GM21825 (cell line): Measurements from ENCODE around the gene MRPL48.

ENCODE experiments used
- ATAC-seq: cut with Tn5 transposase; IDR thresholded peaks from one replicate; pipeline ENCODE4 v1.9.1; 2021; ENCODE audit warnings: mild to moderate bottlenecking, moderate library complexity; ENCODE audit not compliant: unreplicated experiment

The MRPL48 gene

DNA sequence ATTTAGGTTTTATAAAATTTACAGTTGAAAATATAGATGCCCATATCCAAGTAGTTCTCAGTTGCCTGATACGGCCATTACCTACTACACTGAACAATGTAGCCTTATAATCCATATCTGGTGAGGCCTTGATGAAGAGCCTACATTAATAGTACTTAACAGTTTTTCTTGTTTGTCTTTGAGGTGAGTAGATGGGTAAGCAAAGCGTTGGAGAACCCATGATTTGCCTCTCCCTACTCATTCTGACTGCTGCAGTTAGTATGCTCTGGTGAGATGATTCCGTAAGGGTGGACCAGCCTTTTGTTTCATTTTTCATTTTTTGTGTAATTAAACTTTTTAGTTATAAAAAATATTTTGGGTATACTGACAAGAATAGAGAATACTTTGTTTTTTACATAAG lies 100.6 kb downstream of the MRPL48 start:
- no peak for ATAC-seq

DNA sequence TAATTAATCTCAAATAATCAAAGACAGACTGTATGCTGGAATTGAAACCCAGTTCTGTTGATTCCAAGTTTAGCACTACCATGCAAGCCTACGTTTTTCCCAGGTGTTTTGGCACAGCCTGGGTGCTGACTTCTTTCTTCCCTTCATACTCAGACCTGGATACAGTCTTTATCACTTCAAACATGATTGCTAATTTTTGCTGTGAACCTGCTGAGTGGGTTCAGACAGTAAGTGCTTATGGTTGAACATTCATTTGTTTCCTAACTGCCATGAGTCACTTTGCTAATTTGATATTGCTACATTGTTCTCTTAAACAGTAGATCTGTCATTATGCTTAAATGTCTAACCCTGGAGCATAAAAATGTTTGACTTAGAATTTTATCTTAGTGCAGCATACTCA lies 101.3 kb downstream of the MRPL48 start:
- no peak for ATAC-seq

DNA sequence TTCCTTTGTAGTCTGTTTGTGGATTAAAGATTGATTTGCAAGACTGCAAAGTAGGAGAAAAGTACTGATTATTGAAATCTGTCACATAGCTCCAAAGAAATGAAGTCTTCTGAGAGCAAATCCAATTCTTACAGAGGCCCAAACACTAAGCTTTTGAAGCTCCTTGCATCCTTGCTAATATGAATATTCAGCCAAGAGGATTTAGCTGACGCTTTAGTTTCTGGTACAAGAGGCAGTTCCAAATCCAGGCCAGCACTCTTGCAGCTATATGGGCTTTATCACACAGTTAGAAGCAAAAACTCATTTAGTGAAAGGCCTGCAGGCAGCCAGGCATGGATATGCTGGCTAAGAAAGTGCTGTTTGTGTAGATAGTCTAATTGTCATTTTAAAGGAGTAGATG lies 101.9 kb downstream of the MRPL48 start:
- ATAC-seq: no peak

DNA sequence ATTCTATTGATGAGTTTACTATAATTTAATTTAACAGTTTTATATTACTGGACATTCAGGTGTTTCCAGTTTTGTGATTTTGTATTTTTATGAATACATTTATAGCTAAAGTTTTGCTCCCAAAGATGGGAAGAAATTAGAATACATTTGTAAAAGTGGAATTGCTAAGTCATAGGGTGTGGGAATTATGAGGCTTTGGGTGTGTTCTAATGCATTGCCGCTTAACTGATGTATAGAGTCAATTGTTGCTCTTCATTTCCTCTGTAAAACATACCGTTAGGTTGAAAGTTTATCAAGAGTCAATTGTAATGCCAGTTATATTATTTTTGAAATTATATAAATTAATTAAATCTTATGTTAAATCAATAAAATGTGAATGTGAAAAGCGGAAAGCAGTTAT lies 105.4 kb downstream of the MRPL48 start:
- no peak for ATAC-seq

DNA sequence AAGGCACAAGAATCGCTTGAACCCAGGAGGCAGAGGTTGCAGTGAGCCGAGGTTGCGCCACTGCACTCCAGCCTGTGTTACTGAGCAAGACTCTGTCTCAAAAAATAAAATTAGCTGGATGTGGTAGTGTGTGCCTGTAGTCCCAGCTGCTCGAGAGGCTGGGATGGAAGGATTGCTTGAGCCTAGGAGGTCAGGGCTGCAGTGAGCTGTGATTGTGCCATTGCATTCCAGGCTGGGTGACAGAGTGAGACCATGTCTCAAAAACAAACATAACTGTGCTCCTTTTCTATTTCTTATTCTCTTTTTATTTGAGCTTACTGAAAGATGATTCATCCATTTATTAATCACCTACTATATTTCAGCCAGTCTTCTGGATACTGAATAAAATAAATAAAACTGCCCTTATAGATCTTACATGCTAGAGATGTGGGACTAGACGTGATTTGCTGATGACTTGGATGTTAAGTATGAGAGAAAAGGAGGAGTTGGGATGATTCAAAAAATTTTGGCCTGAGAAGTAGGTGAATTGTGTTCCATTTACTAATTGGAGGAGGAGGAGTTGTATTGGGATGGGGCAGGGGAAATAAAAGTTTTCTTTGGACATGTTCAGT lies 107.2 kb downstream of the MRPL48 start:
- ATAC-seq: no peak

DNA sequence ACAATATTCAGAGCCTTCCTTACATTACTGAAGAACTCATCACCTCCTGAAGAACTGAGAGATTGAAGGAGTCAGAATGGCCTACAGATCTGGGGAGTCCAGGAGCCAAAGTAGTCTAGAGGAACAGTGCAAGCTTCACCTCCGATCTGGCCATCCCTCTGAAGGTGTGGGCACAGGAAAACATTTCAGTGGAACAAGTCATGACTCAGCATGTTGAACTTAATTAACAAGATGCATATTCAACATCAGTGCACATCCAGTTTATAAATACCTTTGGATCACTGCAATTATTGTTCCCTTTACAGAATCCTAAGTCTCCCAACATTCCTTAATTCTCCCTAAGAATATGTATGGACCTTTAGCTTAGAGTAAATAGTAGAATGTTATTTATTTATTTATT lies 114.6 kb downstream of the MRPL48 start:
- ATAC-seq: no peak

DNA sequence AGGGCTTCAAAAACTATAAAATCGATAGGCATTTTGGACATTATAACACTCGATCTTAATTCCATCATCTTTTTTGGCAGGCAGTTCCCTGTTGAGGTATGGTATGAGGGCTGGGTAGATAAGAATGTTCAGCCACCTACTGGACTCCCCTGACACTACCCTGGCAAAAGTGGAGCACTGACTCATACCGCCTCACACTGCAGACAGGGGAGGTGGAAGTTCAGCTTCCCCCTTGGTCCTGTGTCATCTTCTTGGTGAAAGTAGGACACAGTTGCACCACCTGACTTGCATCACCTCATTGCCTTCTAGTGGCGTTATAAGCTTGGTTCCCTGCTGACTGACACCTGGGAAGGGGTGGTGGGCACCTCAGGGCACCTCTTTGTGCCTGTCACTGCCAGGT lies 119.5 kb downstream of the MRPL48 start:
- no peak for ATAC-seq

DNA sequence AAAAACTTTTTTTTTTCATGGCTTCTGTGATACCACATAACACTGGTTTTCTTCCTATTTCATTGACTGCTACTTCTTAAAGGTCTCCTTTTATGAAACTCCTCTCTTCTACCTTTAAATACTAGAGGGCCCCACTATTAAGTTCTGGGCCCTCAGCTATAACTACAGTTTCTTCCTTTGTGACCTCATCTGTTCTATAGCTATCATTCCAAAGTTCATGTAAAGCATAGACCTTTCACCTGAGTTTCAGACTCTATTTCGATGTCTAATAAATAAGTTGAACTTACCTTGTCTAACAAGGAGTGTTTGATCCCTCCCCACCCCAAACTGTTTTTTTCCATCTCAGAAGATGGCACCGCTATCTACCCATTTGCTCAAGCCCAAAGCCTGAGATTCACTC lies 124.4 kb downstream of the MRPL48 start:
- no peak for ATAC-seq

DNA sequence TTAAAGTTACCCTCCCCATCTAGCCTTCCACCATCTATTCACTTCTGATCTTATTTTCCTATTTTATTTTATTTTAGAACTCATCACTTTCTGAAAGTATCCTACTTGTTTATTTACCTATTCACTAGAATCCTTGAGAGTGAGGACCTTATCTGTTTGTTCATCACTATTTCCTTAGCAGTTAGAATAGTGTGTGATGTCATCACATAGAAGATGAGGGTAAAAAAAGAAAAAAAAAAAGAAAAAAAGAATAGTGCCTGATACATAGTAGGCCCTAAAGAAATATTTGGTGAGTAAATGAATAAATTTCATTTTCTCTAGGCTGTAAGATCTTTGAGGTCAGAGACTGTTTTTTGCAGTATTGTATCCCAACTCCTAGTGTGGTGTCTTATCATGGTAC lies 125.8 kb downstream of the MRPL48 start:
- ATAC-seq: no peak

DNA sequence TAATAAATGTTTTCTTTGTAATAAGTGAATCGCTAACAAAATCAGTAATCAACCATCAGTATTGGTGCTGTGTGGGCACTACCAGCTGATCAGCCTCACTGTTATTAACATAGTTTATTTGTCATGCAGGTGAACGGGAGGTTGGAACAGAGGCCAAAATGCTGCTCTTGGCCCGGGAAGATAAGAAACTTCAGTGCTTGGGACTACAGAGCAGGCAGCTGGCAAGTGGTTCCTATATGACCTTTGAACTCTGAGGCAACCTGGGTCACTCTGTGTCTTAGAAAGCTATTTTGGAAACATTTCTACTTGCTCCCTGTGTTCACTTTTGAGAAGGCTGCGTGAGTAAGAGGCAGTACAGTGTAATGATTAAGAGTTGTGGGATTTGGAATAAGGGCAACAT lies 126.6 kb downstream of the MRPL48 start:
- no peak for ATAC-seq
